Measurements from ENCODE around the gene IKZF3. TPM values are rescaled to one million over a fixed set of nuclear protein-coding genes. Genes with fewer than 3 reads are reported as not detected.
"Not testable (repeated sequence)": the region's sequence is repeated elsewhere in the genome, so short reads cannot be mapped to it uniquely, and the experiment has no call there.

Gene IKZF3
- total and polyA plus RNA-seq, 9 donors = 0.09 to 0.38 (median 0.18) TPM

DNA sequence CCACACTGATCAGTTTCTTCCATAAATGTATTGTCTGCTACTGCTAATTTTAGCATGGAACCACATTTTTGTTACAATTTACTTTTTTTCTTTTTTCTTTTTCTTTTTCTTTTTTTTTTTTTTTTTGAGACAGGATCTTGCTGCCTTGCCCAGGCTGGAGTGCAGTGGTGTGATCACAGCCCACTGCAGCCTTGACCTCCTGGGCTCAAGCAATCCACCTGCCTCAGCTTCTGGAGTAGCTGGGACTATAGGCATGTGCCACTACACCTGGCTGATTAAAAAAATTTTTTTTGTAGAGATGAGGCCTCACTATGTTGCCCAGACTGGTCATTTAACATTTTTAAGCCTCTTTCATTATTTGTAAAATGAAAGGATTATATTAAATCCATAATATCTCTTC, 23.0 kb upstream of the IKZF3 start:
- H3K27me3 ChIP-seq (ENCODE audit: control insufficient read depth, insufficient read depth, low read length) = no peaks in the 10 kb centered on the region
- H3K4me1 ChIP-seq (ENCODE audit: control insufficient read depth, insufficient read depth, low read length) = no peaks in the 10 kb centered on the region
- no peaks in the 10 kb centered on the region for H3K36me3 ChIP-seq (ENCODE audit: control insufficient read depth, insufficient read depth, low read length)
- no peak overlapping the region for H3K4me3 ChIP-seq (ENCODE audit: low read length)
- DNase-seq = no peak
- no peak overlapping the region for H3K27ac ChIP-seq (ENCODE audit: low read length)
- H3K9me3 ChIP-seq (replicated peaks; ENCODE audit: control insufficient read depth, low read depth, low read length) = peaks cover 3% of the 10 kb centered on the region

DNA sequence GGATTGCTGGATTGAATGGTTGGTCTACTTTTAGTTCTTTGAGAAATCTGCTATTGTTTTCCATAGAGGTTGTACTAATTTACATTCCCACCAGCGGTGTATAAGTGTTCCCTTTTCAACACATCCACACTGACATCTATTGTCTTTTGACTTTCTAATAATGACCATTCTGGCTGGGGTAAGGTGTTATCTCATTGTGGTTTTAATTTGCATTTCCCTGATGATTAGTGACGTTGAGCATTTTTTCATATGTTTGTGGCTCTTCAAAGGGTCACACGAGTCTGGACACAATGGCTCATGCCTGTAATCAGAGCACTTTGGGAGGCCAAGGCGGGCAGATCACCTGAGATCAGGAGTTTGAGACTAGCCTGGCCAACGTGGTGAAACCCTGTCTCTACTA, 22.0 kb upstream of the IKZF3 start:
- H3K4me3 ChIP-seq (ENCODE audit: low read length); H3K4me1 ChIP-seq (ENCODE audit: control insufficient read depth, insufficient read depth, low read length); H3K27me3 ChIP-seq (ENCODE audit: control insufficient read depth, insufficient read depth, low read length); DNase-seq; H3K9me3 ChIP-seq (replicated peaks; ENCODE audit: control insufficient read depth, low read depth, low read length); H3K36me3 ChIP-seq (ENCODE audit: control insufficient read depth, insufficient read depth, low read length); H3K27ac ChIP-seq (ENCODE audit: low read length): not testable (repeated sequence)
- 74% methylated on average over 2 of the region's 5 CpGs for WGBS (ENCODE audit: insufficient coverage)

DNA sequence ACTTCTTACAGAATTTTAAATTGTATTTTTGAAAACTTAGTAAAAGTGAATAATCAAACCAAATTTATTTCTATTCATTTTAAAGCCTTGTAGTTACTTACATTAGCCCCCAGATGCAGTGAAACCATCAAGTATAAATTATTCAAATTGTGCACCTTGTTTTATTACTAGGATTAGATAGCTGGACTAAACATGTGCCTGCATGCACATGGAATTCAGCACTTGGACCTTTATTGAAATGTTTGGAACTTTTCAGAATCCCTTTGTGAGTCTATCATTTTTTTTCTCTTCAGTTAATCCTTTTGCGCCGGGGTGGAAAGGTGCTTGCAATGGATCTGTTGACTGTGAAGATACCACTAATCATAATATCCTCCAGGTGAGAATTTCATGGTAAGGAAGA, 8.6 kb upstream of the IKZF3 start:
- WGBS (ENCODE audit: insufficient coverage) = no CpG with 5 or more reads among the region's 2 CpGs
- Histone ChIP-seq H3K4me3 (ENCODE audit: low read length) (no peak overlapping the region), H3K27me3 (ENCODE audit: control insufficient read depth, insufficient read depth, low read length) (peaks cover 32% of the 10 kb centered on the region), H3K4me1 (ENCODE audit: control insufficient read depth, insufficient read depth, low read length) (no peaks in the 10 kb centered on the region), H3K27ac (ENCODE audit: low read length) (no peak overlapping the region), H3K36me3 (ENCODE audit: control insufficient read depth, insufficient read depth, low read length) (no peaks in the 10 kb centered on the region), H3K9me3 (replicated peaks; ENCODE audit: control insufficient read depth, low read depth, low read length) (peaks cover 1% of the 10 kb centered on the region)
- no peak for DNase-seq

DNA sequence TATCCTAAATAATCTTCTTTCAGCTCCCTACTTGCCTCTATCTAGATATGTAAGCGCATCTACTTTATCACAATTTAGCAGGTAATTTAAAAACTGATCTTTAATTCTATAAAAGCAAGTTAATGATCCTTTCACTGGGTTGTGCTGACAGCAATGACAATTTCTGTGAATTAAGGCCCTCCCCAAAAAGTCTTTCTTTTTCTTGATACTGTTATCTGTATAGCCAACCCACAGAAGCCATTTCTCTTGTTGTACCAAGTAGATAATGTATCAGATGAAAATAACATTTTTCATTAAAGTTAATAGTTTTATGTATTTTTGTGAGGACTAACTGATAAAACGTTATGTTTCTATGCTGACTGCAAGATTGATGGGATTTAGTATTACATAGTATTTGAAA, 7.7 kb upstream of the IKZF3 start:
- no peaks in the 10 kb centered on the region for H3K36me3 ChIP-seq (ENCODE audit: control insufficient read depth, insufficient read depth, low read length)
- WGBS (ENCODE audit: insufficient coverage) = no CpG with 5 or more reads among the region's 2 CpGs
- H3K4me3 ChIP-seq (ENCODE audit: low read length) = no peak overlapping the region
- DNase-seq = no peak
- no peak overlapping the region for H3K27ac ChIP-seq (ENCODE audit: low read length)
- peaks cover 5% of the 10 kb centered on the region for H3K9me3 ChIP-seq (replicated peaks; ENCODE audit: control insufficient read depth, low read depth, low read length)
- H3K27me3 ChIP-seq (ENCODE audit: control insufficient read depth, insufficient read depth, low read length) = peaks cover 37% of the 10 kb centered on the region
- H3K4me1 ChIP-seq (ENCODE audit: control insufficient read depth, insufficient read depth, low read length) = no peaks in the 10 kb centered on the region

DNA sequence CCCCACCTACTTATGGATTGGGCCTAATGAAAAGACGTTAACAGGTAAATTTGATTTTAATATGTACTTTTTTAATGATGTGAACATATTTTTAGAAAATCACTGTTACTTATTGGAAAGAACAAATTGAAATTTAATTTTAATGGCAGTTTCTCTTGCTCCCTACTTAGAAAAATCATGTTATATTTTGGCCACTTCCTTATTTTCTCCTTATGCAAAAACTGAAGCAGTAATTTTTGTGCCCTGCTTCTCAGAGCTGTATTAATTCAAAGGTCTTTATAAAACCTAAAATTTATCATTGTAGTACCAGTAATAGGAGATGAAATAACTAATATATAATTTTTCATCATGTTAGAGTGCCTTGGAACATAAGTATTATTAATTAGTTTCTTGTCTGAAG, 6.7 kb upstream of the IKZF3 start:
- no peaks in the 10 kb centered on the region for H3K36me3 ChIP-seq (ENCODE audit: control insufficient read depth, insufficient read depth, low read length)
- no peak for DNase-seq
- H3K4me1 ChIP-seq (ENCODE audit: control insufficient read depth, insufficient read depth, low read length) = no peaks in the 10 kb centered on the region
- H3K9me3 ChIP-seq (replicated peaks; ENCODE audit: control insufficient read depth, low read depth, low read length) = peaks cover 5% of the 10 kb centered on the region
- H3K4me3 ChIP-seq (ENCODE audit: low read length) = no peak overlapping the region
- H3K27me3 ChIP-seq (ENCODE audit: control insufficient read depth, insufficient read depth, low read length) = peaks cover 35% of the 10 kb centered on the region
- no CpG with 5 or more reads among the region's 1 CpG for WGBS (ENCODE audit: insufficient coverage)
- no peak overlapping the region for H3K27ac ChIP-seq (ENCODE audit: low read length)

DNA sequence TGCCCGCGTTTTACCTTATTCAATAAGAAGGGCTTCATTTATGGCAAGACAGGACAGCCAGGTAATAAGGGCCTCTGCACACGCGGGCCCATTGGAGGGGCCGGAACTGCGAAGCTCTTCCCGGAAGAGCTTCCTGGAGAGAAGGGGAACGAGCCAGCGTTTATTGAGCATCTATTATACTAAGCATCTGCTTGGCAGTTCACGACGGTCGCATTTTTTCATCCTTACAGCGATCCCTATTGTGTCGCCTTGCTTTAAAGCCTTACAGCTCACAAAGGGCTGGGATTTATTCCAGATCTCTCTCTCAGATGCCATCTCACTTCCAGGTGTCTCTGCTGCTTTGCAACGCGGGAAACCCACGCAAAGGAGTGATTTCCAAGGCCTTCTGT, 4.4 kb upstream of the IKZF3 start:
- no peak overlapping the region for H3K4me3 ChIP-seq (ENCODE audit: low read length)
- H3K27ac ChIP-seq (ENCODE audit: low read length) = no peak overlapping the region
- peaks cover 2% of the 10 kb centered on the region for H3K4me1 ChIP-seq (ENCODE audit: control insufficient read depth, insufficient read depth, low read length)
- 74% methylated on average over 16 of the region's 17 CpGs for WGBS (ENCODE audit: insufficient coverage)
- peaks cover 41% of the 10 kb centered on the region for H3K27me3 ChIP-seq (ENCODE audit: control insufficient read depth, insufficient read depth, low read length)
- no peaks in the 10 kb centered on the region for H3K36me3 ChIP-seq (ENCODE audit: control insufficient read depth, insufficient read depth, low read length)
- H3K9me3 ChIP-seq (replicated peaks; ENCODE audit: control insufficient read depth, low read depth, low read length) = peaks cover 5% of the 10 kb centered on the region
- DNase-seq = no peak

DNA sequence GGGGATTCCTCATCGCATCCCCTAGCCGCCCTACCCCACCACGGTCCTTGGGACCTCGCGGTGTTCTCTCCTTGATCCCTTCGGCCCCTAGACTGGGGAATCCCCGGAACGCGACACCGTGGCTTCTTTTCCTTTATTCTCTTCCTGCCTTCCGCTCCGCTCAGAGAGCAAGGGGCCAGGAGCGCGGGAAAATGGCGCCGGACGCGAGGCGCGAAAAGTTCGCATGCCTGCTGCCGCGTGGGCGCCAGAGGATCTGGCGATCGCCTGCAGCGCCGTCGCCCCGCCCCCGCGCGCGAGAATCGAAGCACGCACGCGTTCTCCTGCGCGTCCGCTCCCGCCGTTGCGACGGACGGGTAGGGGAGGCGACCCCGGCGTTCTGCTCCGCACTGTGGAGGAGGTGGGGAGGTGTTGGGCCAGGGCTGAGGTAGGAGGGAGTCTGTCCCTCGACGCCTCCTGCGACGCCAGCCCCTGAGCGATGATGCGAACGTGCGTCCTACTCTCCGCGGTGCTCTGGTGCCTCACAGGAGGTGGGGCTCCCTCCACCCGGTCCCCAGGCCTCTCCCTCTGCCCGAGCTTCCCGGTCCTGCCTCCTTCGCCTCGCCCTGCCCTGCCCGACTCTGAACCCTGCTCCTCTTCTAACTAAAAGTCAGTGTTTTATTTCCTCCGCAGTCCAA, 3.9 kb upstream of the IKZF3 start, which contains the start of gene ZPBP2:
ZPBP2 (plus strand) TSS at position 323 of the 674 bp plus-strand sequence; CDS start at position 476, 153 bp downstream.
- H3K9me3 ChIP-seq (replicated peaks; ENCODE audit: control insufficient read depth, low read depth, low read length) = peaks cover 5% of the 10 kb centered on the region
- H3K4me3 ChIP-seq (ENCODE audit: low read length) = no peak within 1 kb of the TSS
- peaks cover 2% of the 10 kb centered on the region for H3K4me1 ChIP-seq (ENCODE audit: control insufficient read depth, insufficient read depth, low read length)
- WGBS (ENCODE audit: insufficient coverage) = 19% methylated on average over 63 of the region's 67 CpGs
- H3K27ac ChIP-seq (ENCODE audit: low read length) = no peak within 1 kb of the TSS
- no peak for DNase-seq
- peaks cover 43% of the 10 kb centered on the region for H3K27me3 ChIP-seq (ENCODE audit: control insufficient read depth, insufficient read depth, low read length)
- no peaks in the 10 kb centered on the region for H3K36me3 ChIP-seq (ENCODE audit: control insufficient read depth, insufficient read depth, low read length)

DNA sequence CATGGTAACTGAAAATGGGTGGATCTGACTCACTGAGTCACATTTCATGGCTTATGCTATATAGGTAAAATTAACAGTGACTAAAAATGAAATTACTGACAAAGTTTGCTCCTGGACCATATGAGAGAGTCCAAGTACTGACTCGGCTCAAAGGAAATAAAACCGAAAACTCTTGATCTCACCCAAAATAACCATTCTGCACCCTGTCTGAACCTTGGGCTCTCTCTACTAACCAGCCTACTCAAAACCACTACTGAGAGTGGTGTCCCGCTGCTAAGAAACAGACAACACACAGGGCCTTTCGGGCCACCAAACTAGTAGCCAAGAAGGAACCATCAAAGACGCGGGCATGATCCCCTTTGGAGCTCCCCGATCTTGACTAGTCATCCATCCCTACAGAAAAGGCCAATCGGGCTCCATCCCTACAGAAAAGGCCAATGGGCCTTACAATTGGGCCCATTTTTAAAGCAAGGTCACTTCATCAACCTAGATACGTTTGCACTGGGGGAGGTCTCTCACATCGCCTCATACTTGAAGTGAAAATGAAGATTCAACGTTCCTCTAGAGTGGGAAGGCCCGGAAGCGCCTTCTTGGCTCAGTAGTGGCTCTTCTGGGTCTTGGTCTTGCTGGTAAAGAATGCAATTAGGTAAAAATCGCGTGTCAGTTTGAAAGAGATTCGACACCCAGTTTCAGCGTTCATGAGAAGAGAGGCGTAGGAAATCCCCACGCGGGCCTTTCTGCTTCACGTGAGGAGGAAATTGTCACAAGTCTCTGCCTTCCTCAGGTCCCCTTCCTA, 3.2 kb upstream of the IKZF3 start:
- H3K9me3 ChIP-seq (replicated peaks; ENCODE audit: control insufficient read depth, low read depth, low read length) = peaks cover 5% of the 10 kb centered on the region
- DNase-seq = no peak
- H3K4me3 ChIP-seq (ENCODE audit: low read length) = no peak overlapping the region
- H3K27ac ChIP-seq (ENCODE audit: low read length) = no peak overlapping the region
- H3K27me3 ChIP-seq (ENCODE audit: control insufficient read depth, insufficient read depth, low read length) = peaks cover 43% of the 10 kb centered on the region
- 83% methylated on average over 18 of the region's 21 CpGs for WGBS (ENCODE audit: insufficient coverage)
- H3K4me1 ChIP-seq (ENCODE audit: control insufficient read depth, insufficient read depth, low read length) = peaks cover 2% of the 10 kb centered on the region
- H3K36me3 ChIP-seq (ENCODE audit: control insufficient read depth, insufficient read depth, low read length) = no peaks in the 10 kb centered on the region

DNA sequence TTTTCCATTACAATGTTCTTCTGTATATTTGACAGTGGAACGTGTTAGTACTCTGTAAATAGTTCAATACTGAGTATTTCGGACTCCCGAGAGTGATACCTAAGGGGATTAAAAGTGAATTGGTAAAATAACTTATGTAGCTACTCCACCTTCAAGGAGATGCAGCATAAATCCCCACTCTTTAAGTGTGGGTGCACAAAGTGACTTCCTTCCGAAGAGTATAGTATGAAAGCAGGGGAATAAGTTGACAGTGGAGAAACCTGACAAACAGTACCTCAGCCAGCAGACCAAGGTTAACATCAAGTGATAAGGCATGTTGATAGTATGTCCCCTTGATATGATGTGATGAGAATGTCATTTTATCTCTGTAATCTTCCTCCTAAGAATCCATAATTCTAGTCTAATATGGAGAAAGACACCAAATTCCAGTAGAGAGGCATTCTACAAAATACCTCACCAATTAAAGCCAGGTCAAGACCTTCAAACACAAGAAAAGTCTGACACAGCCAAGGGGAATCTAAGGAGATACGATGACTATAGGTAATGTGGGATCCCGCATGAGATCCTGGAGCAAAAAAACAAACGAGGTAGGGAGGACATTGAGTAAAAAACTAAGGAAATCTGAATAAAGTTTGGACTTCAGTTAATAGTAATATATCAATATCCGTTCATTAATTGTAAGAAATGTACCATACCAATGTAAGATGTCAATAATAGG, 2.1 kb upstream of the IKZF3 start:
- no CpG with 5 or more reads among the region's 8 CpGs for WGBS (ENCODE audit: insufficient coverage)
- Histone ChIP-seq H3K9me3 (replicated peaks; ENCODE audit: control insufficient read depth, low read depth, low read length) (peaks cover 5% of the 10 kb centered on the region), H3K27ac (ENCODE audit: low read length) (no peak overlapping the region), H3K4me3 (ENCODE audit: low read length) (no peak overlapping the region), H3K27me3 (ENCODE audit: control insufficient read depth, insufficient read depth, low read length) (peaks cover 46% of the 10 kb centered on the region), H3K36me3 (ENCODE audit: control insufficient read depth, insufficient read depth, low read length) (no peaks in the 10 kb centered on the region), H3K4me1 (ENCODE audit: control insufficient read depth, insufficient read depth, low read length) (peaks cover 2% of the 10 kb centered on the region)
- DNase-seq = no peak

DNA sequence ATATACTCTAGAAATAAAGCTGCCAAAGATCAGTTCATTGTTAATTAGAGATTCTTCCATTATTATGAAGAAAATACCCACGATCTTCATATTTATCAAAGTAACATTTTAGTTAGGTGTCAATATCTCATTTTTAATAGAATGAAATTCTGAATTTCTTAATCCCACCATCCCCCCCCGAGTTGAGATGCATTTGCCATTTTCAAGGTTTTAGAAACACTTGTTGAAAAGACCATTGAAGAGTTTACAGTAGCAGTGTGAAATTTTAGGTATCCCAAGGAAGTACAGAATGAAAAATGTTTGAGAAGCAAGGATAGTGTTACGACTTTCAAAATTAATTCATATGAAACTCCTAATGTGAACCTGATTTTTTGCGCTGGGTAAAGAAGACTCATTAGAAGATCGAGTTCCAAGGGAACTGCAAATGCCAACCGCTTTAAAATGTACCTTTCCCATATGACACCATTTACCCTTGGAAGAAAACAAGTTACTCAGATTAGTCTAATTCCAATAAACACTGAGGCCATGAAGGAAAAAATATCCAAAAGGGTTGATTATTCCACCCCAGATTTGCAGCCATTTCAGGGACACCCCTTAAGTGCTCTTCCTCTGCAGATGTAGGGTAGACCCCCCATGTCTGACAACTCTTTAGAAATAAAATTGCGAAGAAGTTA, 731 bp downstream of the IKZF3 start:
- no peaks in the 10 kb centered on the region for H3K36me3 ChIP-seq (ENCODE audit: control insufficient read depth, insufficient read depth, low read length)
- H3K4me1 ChIP-seq (ENCODE audit: control insufficient read depth, insufficient read depth, low read length) = peaks cover 2% of the 10 kb centered on the region
- no peak overlapping the region for H3K4me3 ChIP-seq (ENCODE audit: low read length)
- no peak for DNase-seq
- peaks cover 46% of the 10 kb centered on the region for H3K27me3 ChIP-seq (ENCODE audit: control insufficient read depth, insufficient read depth, low read length)
- H3K9me3 ChIP-seq (replicated peaks; ENCODE audit: control insufficient read depth, low read depth, low read length) = peaks cover 5% of the 10 kb centered on the region
- no peak overlapping the region for H3K27ac ChIP-seq (ENCODE audit: low read length)
- 72% methylated on average over 2 of the region's 7 CpGs for WGBS (ENCODE audit: insufficient coverage)
